Activated CD8-positive, alpha-beta T cell treated with anti-CD3 and anti-CD28 coated beads for 36 hours (primary cell): ENCODE measurements around the gene FAM13A. TPM values are rescaled to one million over a fixed set of nuclear protein-coding genes. Genes with fewer than 3 reads are reported as not detected.

Experiments used
- ATAC-seq: fragments of 200-7000 bp; cut with Tn5 transposase; one replicate; pipeline ENCODE4 v1.10.0; 2021; ENCODE audit warnings: mild to moderate bottlenecking, moderate library complexity
- CTCF ChIA-PET: fragments of 350-600 bp; sonication (Branson Sonifier 250); formaldehyde crosslinking; loops from one replicate; lab custom pipeline; 2021; ENCODE audit warnings: antibody characterized with exemption; lab: Charles Lee
- POLR2A ChIA-PET: fragments of 350-600 bp; sonication (Branson Sonifier 250); formaldehyde crosslinking; loops from one replicate; lab custom pipeline; 2021; ENCODE audit warnings: antibody characterized with exemption; lab: Charles Lee
- DNase-seq: peaks from one replicate; pipeline ENCODE4 v3.0.0-alpha.2; 2020
- H3K27ac Mint-ChIP-seq: one replicate; pipeline ENCODE4 v1.8.0; 2021; ENCODE audit warnings: mild to moderate bottlenecking, mixed read lengths
- H3K27me3 Mint-ChIP-seq: one replicate; pipeline ENCODE4 v1.8.0; 2021; ENCODE audit warnings: mixed read lengths
- H3K36me3 Mint-ChIP-seq: one replicate; pipeline ENCODE4 v1.8.0; 2021; ENCODE audit warnings: low read depth, mixed read lengths
- H3K4me1 Mint-ChIP-seq: one replicate; pipeline ENCODE4 v1.8.0; 2021; ENCODE audit warnings: low read depth, mixed read lengths
- H3K4me3 Mint-ChIP-seq: one replicate; pipeline ENCODE4 v1.8.0; 2021; ENCODE audit warnings: mild to moderate bottlenecking, moderate library complexity, mixed read lengths
- H3K9me3 Mint-ChIP-seq: one replicate; pipeline ENCODE4 v1.8.0; 2021; ENCODE audit warnings: mixed read lengths
- intact Hi-C: fragments of 100-400 bp; cut with micrococcal nuclease; formaldehyde crosslinking; loops from one replicate; pipeline ENCODE4 v1.10.0; 2022
- total RNA-seq, 2 experiments: library from RNA; stranded (reverse); gene quantifications; one replicate each; pipeline ENCODE4 v1.2.3, GENCODE V29; 2021
- TF ChIP-seq, protein P1 (sequence below): fragments of 200-600 bp; IDR thresholded peaks from one replicate; pipeline ENCODE4 v1.8.0; 2022; ENCODE audit warnings: antibody characterized with exemption, mild to moderate bottlenecking

Gene FAM13A
- total RNA-seq, 2 experiments from 2014 or later, result 4.5 to 6.0 TPM

DNA sequence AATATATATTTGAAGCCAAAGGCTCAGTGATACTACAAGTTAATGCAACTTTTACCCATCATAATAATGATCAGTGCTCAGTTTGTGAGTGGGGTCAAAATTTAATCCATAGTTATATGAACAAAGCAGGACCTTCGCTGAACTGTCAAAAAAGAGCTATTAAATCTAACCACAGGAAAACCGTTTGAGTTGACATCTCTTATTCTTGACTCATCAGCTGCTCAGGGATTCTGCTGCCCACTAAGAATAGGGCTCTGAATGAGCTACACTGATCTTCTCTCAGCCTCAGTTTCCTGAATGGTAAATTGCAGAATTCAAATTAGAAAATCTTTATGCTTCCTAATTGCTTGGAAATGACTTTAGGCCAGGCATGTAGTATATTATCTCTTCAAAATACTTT lies 314.4 kb downstream of the FAM13A start:
- Mint-ChIP-seq H3K27ac (no peak overlapping the region), H3K4me3 (no peak overlapping the region), H3K4me1 (peaks cover 11% of the 10 kb centered on the region), H3K27me3 (no peaks in the 10 kb centered on the region), H3K9me3 (no peaks in the 10 kb centered on the region), H3K36me3 (no peaks in the 10 kb centered on the region)
- DNase-seq, result no peak
- ChIA-PET POLR2A (no interaction called here), CTCF (no interaction called here)
- no peak for ATAC-seq
- intact Hi-C loops, result no loop called here
- TF ChIP-seq, protein P1, sequence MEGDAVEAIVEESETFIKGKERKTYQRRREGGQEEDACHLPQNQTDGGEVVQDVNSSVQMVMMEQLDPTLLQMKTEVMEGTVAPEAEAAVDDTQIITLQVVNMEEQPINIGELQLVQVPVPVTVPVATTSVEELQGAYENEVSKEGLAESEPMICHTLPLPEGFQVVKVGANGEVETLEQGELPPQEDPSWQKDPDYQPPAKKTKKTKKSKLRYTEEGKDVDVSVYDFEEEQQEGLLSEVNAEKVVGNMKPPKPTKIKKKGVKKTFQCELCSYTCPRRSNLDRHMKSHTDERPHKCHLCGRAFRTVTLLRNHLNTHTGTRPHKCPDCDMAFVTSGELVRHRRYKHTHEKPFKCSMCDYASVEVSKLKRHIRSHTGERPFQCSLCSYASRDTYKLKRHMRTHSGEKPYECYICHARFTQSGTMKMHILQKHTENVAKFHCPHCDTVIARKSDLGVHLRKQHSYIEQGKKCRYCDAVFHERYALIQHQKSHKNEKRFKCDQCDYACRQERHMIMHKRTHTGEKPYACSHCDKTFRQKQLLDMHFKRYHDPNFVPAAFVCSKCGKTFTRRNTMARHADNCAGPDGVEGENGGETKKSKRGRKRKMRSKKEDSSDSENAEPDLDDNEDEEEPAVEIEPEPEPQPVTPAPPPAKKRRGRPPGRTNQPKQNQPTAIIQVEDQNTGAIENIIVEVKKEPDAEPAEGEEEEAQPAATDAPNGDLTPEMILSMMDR, result no peak

DNA sequence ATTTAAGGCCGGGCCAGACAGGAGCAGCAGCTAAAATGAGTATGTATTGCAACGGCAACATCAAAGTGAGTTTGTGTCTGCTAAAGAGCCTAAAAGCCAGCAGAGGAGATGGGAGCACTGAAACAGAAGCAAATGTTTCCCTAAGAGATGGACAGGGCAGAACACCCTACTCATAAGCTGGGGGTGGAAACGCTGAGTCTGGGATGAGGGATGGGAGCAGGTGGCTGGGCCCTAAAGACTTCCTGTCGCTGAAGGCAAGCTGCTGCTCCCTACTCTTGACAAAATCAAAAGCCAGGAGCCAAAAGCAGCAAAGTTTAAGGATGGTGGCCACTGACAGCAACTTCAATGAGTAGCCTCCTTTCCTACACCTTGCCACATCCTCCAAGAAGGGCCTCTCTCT lies 318.8 kb downstream of the FAM13A start:
- POLR2A ChIA-PET, result interaction anchor here (0.6 kb wide), 1 partner anchor 19 kb away, joined by 3 read pairs; no protein-coding TSS in a partner anchor

DNA sequence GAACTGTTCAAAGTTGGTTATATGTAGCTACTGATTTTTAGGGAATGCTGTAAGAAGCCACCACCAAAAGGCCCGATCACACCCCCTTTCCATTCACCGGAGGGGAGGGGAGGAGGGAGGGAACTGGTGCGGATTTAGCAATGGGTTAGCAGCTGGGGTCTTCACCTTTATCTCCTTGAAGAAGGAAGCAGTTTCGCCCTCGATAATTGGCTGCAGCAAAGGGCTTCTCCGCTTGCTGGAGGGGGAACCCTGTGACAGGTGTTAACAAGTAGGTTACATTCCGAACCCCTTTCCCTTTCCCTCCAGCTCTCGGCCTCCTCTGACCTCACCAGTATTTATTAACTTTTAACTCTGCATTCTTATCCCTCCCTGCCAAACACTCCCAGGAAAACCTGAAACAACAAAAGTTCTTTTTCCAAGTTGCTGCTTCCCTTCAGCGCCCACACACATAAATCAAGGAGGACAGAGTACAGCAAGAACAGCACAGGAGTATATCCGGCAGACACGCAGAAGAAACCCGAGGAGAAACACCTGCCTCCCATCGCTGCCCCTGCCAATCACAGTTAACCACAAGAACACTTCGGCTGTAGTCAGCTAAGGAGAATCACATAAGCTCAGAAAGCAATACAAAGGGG lies 319.6 kb downstream of the FAM13A start:
- H3K4me1 Mint-ChIP-seq, result peaks cover 17% of the 10 kb centered on the region
- ChIA-PET CTCF (interaction anchor here (0.7 to 1.4 kb wide), 3 partner anchors 8 to 198 kb away, joined by 3 to 4 read pairs (median 3); no protein-coding TSS in a partner anchor), POLR2A (interaction anchor here (0.6 kb wide), 1 partner anchor 23 kb away, joined by 3 read pairs; no protein-coding TSS in a partner anchor)
- H3K27me3 Mint-ChIP-seq, result no peaks in the 10 kb centered on the region
- TF ChIP-seq, protein P1, result no peak
- DNase-seq, result peak; percentile 58
- H3K36me3 Mint-ChIP-seq, result no peaks in the 10 kb centered on the region
- intact Hi-C loops, result no loop called here
- peak; percentile 87 for ATAC-seq
- H3K4me3 Mint-ChIP-seq, result peak overlapping the region; percentile 33
- no peak overlapping the region for H3K27ac Mint-ChIP-seq
- H3K9me3 Mint-ChIP-seq, result no peaks in the 10 kb centered on the region

More for the DNA sequence above, 318.8 kb downstream of the FAM13A start:
- CTCF ChIA-PET, result interaction anchor here (0.6 kb wide), 1 partner anchor 199 kb away, joined by 3 read pairs; no protein-coding TSS in a partner anchor
- H3K27ac Mint-ChIP-seq, result no peak overlapping the region
- H3K4me3 Mint-ChIP-seq, result no peak overlapping the region
- no peaks in the 10 kb centered on the region for H3K36me3 Mint-ChIP-seq
- DNase-seq (no peak), ATAC-seq (no peak)
- peaks cover 17% of the 10 kb centered on the region for H3K4me1 Mint-ChIP-seq
- intact Hi-C loops, result no loop called here
- H3K9me3 Mint-ChIP-seq, result no peaks in the 10 kb centered on the region
- TF ChIP-seq, protein P1, result no peak
- H3K27me3 Mint-ChIP-seq, result no peaks in the 10 kb centered on the region

DNA sequence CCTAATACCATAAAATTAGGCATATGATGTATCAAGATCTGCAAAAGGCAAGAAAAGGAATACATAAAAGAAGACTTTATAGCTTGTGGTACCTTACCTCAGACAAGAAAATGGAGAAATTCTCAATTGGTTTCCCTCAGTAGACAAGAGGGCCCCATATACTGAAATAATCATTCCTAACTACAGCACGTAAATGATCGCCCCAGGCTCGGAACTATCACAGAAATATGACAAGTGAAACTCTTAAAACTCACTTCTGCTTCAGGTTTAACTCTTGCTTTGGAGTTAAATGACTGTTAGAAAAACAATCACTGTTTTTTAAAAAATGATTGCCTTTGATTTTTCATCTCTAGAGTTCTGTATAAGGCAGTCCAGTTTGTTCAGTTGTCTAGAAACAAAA lies 320.7 kb downstream of the FAM13A start:
- Mint-ChIP-seq H3K4me3 (no peak overlapping the region), H3K9me3 (no peaks in the 10 kb centered on the region), H3K27me3 (no peaks in the 10 kb centered on the region), H3K36me3 (no peaks in the 10 kb centered on the region), H3K27ac (no peak overlapping the region), H3K4me1 (peaks cover 17% of the 10 kb centered on the region)
- DNase-seq, result no peak
- intact Hi-C loops, result no loop called here
- TF ChIP-seq, protein P1, result no peak
- ChIA-PET POLR2A (no interaction called here), CTCF (interaction anchor here (1.4 kb wide), 2 partner anchors 9 to 197 kb away, joined by 3 to 4 read pairs; no protein-coding TSS in a partner anchor)
- no peak for ATAC-seq

DNA sequence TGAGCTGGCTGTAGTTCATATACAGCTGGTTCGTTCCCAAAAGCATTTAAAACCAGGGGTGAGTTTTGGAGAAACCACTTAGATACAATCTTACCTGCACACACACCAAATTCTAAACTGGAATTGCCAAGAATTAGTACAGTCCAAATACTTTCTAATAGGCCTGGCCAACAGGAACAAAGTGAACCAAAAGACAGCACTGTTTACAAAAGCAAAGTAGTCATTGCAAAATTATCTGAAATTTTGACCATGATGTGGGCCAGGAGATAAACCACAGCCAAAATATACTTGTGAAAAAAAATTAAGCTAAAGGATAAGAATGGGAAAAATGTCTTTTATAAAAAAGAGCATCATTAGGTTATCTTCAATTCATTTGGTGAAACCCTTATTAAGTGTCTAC lies 321.4 kb downstream of the FAM13A start:
- DNase-seq, result no peak
- H3K4me3 Mint-ChIP-seq, result no peak overlapping the region
- no peaks in the 10 kb centered on the region for H3K9me3 Mint-ChIP-seq
- H3K36me3 Mint-ChIP-seq, result no peaks in the 10 kb centered on the region
- ChIA-PET POLR2A (no interaction called here), CTCF (interaction anchor here (1.3 to 1.5 kb wide), 2 partner anchors 84 to 196 kb away, joined by 4 to 5 read pairs; no protein-coding TSS in a partner anchor)
- TF ChIP-seq, protein P1, result no peak
- H3K27ac Mint-ChIP-seq, result no peak overlapping the region
- ATAC-seq, result no peak
- no peaks in the 10 kb centered on the region for H3K27me3 Mint-ChIP-seq
- H3K4me1 Mint-ChIP-seq, result peaks cover 17% of the 10 kb centered on the region
- intact Hi-C loops, result no loop called here
